GM12892 (cell line): ENCODE results near the gene MALRD1.

ENCODE experiments used
- DNase-seq: peaks from one replicate; pipeline ENCODE4 v3.0.0; 2011; ENCODE audit not compliant: insufficient read length
- FAIRE-seq: peaks from 2 replicates; lab custom pipeline; 2011; peaks lifted over from hg19 to GRCh38; lab: Jason Lieb, UNC
- POLR2A ChIP-seq: IDR thresholded peaks from 2 replicates; pipeline ENCODE4 v1.6.1; 2011; ENCODE audit warnings: low read depth, low read length, control low read depth
- POLR2AphosphoS5 ChIP-seq: IDR thresholded peaks from 2 replicates; pipeline ENCODE4 v1.6.1; 2011; ENCODE audit warnings: low read depth, low read length, control low read depth
- TAF1 ChIP-seq: IDR thresholded peaks from 2 replicates; pipeline ENCODE4 v1.6.1; 2011; ENCODE audit warnings: low read depth, mild to moderate bottlenecking, control low read depth, low read length, borderline replicate concordance

MALRD1 gene

GRCh38 chr10:19668116-19668515, 619.5 kb downstream of the MALRD1 start:
- DNase-seq, result no peak
- TF ChIP-seq TAF1, result no peak
- FAIRE-seq, result no peak

GRCh38 chr10:19676063-19676462, 627.5 kb downstream of the MALRD1 start:
- FAIRE-seq (no peak), DNase-seq (no peak)
- no peak for TF ChIP-seq POLR2AphosphoS5
- TF ChIP-seq TAF1, result no peak
- TF ChIP-seq POLR2A, result no peak

GRCh38 chr10:19683356-19683755, 634.8 kb downstream of the MALRD1 start:
- FAIRE-seq, result no peak
- DNase-seq, result no peak
- TF ChIP-seq POLR2AphosphoS5, result no peak

- FAIRE-seq (no peak), DNase-seq (no peak)
- TF ChIP-seq TAF1, result no peak
Measured at GRCh38 chr10:19683960-19684359, 635.4 kb downstream of the MALRD1 start.

- DNase-seq, result no peak
- FAIRE-seq, result no peak
- TF ChIP-seq POLR2AphosphoS5 (no peak), POLR2A (no peak), TAF1 (no peak)
Measured at GRCh38 chr10:19688344-19688743, 639.7 kb downstream of the MALRD1 start.

- FAIRE-seq (no peak), DNase-seq (no peak)
- no peak for TF ChIP-seq TAF1
- no peak for TF ChIP-seq POLR2A
Measured at GRCh38 chr10:19689231-19689630, 640.6 kb downstream of the MALRD1 start.

- FAIRE-seq, result no peak
- TF ChIP-seq POLR2A (no peak), TAF1 (no peak), POLR2AphosphoS5 (no peak)
- DNase-seq, result no peak
Measured at GRCh38 chr10:19699299-19699698, 650.7 kb downstream of the MALRD1 start.

- TF ChIP-seq TAF1 (no peak), POLR2AphosphoS5 (no peak), POLR2A (no peak)
- DNase-seq (no peak), FAIRE-seq (no peak)
Measured at GRCh38 chr10:19701427-19702052, 652.9 kb downstream of the MALRD1 start.

- TF ChIP-seq TAF1 (no peak), POLR2AphosphoS5 (no peak), POLR2A (no peak)
- DNase-seq (no peak), FAIRE-seq (no peak)
Measured at GRCh38 chr10:19702215-19702614, 653.6 kb downstream of the MALRD1 start.

GRCh38 chr10:19704544-19704943, 655.9 kb downstream of the MALRD1 start:
- DNase-seq (no peak), FAIRE-seq (no peak)
- TF ChIP-seq POLR2A (no peak), POLR2AphosphoS5 (no peak), TAF1 (no peak)

- TF ChIP-seq TAF1 (no peak), POLR2A (no peak)
- FAIRE-seq (no peak), DNase-seq (no peak)
Measured at GRCh38 chr10:19705250-19705649, 656.6 kb downstream of the MALRD1 start.

- no peak for DNase-seq
- FAIRE-seq, result no peak
- TF ChIP-seq POLR2AphosphoS5, result no peak
- no peak for TF ChIP-seq POLR2A
- no peak for TF ChIP-seq TAF1
Measured at GRCh38 chr10:19706904-19707303, 658.3 kb downstream of the MALRD1 start.

- no peak for FAIRE-seq
Measured at GRCh38 chr10:19707376-19707775, 658.8 kb downstream of the MALRD1 start.

GRCh38 chr10:19708031-19708430, 659.4 kb downstream of the MALRD1 start:
- no peak for DNase-seq
- TF ChIP-seq TAF1, result no peak
- no peak for FAIRE-seq

More at GRCh38 chr10:19707376-19707775, 658.8 kb downstream of the MALRD1 start:
- no peak for DNase-seq
- TF ChIP-seq TAF1 (no peak), POLR2AphosphoS5 (no peak), POLR2A (no peak)

GRCh38 chr10:19710600-19710999, 662.0 kb downstream of the MALRD1 start:
- DNase-seq (no peak), FAIRE-seq (no peak)
- TF ChIP-seq POLR2AphosphoS5, result no peak
- no peak for TF ChIP-seq POLR2A
- no peak for TF ChIP-seq TAF1
